SU-DHL-6 (cell line): Measurements from ENCODE around the gene PPP1R13B.

Experiments used
- EZH2phosphoT487 ChIP-seq: fragments of 200-600 bp; sonication (generic), shearing (Covaris generic); conservative IDR thresholded peaks from 2 replicates; pipeline ENCODE4 v1.6.1; 2018; ENCODE audit warnings: mild to moderate bottlenecking, antibody characterized with exemption, low read length, moderate library complexity, mixed read lengths
- TF ChIP-seq, protein P1 (sequence below): fragments of 200-600 bp; sonication (generic); IDR thresholded peaks from one replicate; pipeline ENCODE4 v1.5.1; 2017; ENCODE audit warnings: antibody characterized with exemption, mild to moderate bottlenecking, low read length, moderate library complexity; ENCODE audit not compliant: insufficient read depth, poor library complexity, severe bottlenecking

DNA sequence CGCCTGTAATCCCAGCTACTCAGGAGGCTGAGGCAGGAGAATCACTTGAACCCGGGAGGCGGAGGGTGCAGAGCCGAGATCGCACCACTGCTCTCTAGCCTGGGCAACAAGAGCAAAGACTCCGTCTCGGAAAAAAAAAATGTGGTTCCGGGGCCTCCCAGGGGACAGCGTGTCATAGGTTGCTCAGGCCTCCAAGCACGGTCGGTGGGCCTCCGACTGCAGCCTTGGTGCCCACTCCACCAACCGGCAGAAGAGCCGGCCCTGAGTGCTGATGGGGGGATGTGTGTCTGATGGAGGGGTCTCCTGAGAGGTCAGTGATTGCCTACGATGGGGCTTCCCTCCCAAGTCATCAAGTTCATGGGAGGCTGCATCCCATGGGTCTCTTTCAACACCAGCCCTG is 115.9 kb downstream of the PPP1R13B start:
- TF ChIP-seq, protein P1, sequence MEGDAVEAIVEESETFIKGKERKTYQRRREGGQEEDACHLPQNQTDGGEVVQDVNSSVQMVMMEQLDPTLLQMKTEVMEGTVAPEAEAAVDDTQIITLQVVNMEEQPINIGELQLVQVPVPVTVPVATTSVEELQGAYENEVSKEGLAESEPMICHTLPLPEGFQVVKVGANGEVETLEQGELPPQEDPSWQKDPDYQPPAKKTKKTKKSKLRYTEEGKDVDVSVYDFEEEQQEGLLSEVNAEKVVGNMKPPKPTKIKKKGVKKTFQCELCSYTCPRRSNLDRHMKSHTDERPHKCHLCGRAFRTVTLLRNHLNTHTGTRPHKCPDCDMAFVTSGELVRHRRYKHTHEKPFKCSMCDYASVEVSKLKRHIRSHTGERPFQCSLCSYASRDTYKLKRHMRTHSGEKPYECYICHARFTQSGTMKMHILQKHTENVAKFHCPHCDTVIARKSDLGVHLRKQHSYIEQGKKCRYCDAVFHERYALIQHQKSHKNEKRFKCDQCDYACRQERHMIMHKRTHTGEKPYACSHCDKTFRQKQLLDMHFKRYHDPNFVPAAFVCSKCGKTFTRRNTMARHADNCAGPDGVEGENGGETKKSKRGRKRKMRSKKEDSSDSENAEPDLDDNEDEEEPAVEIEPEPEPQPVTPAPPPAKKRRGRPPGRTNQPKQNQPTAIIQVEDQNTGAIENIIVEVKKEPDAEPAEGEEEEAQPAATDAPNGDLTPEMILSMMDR: no peak
- no peak for TF ChIP-seq EZH2phosphoT487
